Loucy (cell line): ENCODE data around the gene ACP6.

Experiments
- H2AFZ ChIP-seq: fragments of 200-600 bp; sonication (generic); 2 replicates; pipeline ENCODE4 v1.6.0; 2016; ENCODE audit warnings: antibody characterized with exemption, mild to moderate bottlenecking, low read length, moderate library complexity
- H3F3A ChIP-seq: fragments of 200-600 bp; 2 replicates; pipeline ENCODE4 v1.6.0; 2016; ENCODE audit warnings: antibody characterized with exemption, low read depth, mild to moderate bottlenecking
- H3K27me3 ChIP-seq: fragments of 200-600 bp; sonication (generic); 2 replicates; pipeline ENCODE4 v1.6.1; 2014; ENCODE audit warnings: low read length, mild to moderate bottlenecking; ENCODE audit not compliant: insufficient read depth, poor library complexity, severe bottlenecking
- H3K36me3 ChIP-seq: fragments of 200-600 bp; sonication (generic); 2 replicates; pipeline ENCODE4 v1.6.1; 2016; ENCODE audit warnings: low read length; ENCODE audit not compliant: insufficient read depth
- H3K4me1 ChIP-seq: fragments of 200-600 bp; sonication (generic); 2 replicates; pipeline ENCODE4 v1.5.1; 2014; ENCODE audit warnings: low read length, mild to moderate bottlenecking; ENCODE audit not compliant: insufficient read depth, poor library complexity, severe bottlenecking
- H3K4me2 ChIP-seq: fragments of 200-600 bp; sonication (generic); 2 replicates; pipeline ENCODE4 v1.6.0; 2014; ENCODE audit warnings: antibody characterized with exemption, low read length, low read depth, mild to moderate bottlenecking; ENCODE audit not compliant: poor library complexity, severe bottlenecking
- H3K4me3 ChIP-seq: fragments of 200-600 bp; sonication (generic); 2 replicates; pipeline ENCODE4 v1.5.1; 2014; ENCODE audit warnings: low read length, mild to moderate bottlenecking, mixed read lengths; ENCODE audit not compliant: poor library complexity, severe bottlenecking
- H3K79me2 ChIP-seq: fragments of 200-600 bp; sonication (generic); 2 replicates; pipeline ENCODE4 v1.6.1; 2014; ENCODE audit warnings: low read length; ENCODE audit not compliant: insufficient read depth
- H3K9ac ChIP-seq: fragments of 200-600 bp; sonication (generic); 2 replicates; pipeline ENCODE4 v1.6.0; 2014; ENCODE audit warnings: mild to moderate bottlenecking, low read depth, low read length, moderate library complexity; ENCODE audit not compliant: poor library complexity, severe bottlenecking
- H3K9me2 ChIP-seq: fragments of 200-600 bp; sonication (generic); replicated peaks from 2 replicates; pipeline ENCODE4 v1.6.1; 2016; ENCODE audit warnings: low read depth, low read length, mixed read lengths
- H3K9me3 ChIP-seq: fragments of 200-600 bp; sonication (generic); 2 replicates; pipeline ENCODE4 v1.6.1; 2014; ENCODE audit warnings: mild to moderate bottlenecking, antibody characterized with exemption, low read length, low read depth; ENCODE audit not compliant: insufficient read depth
- H4K20me1 ChIP-seq: fragments of 200-600 bp; sonication (generic); 2 replicates; pipeline ENCODE4 v1.6.0; 2014; ENCODE audit warnings: antibody characterized with exemption, low read length, mild to moderate bottlenecking; ENCODE audit not compliant: insufficient read depth, poor library complexity, severe bottlenecking
- EZH2phosphoT487 ChIP-seq: fragments of 200-600 bp; IDR thresholded peaks from 2 replicates; pipeline ENCODE4 v1.6.1; 2018; ENCODE audit warnings: antibody characterized with exemption, mild to moderate bottlenecking, moderate library complexity, borderline replicate concordance
- TF ChIP-seq, protein P1 (sequence below): fragments of 200-600 bp; sonication (generic); conservative IDR thresholded peaks from 2 replicates; pipeline ENCODE4 v1.5.1; 2014; ENCODE audit warnings: mild to moderate bottlenecking, antibody characterized with exemption, low read length

The ACP6 gene

DNA sequence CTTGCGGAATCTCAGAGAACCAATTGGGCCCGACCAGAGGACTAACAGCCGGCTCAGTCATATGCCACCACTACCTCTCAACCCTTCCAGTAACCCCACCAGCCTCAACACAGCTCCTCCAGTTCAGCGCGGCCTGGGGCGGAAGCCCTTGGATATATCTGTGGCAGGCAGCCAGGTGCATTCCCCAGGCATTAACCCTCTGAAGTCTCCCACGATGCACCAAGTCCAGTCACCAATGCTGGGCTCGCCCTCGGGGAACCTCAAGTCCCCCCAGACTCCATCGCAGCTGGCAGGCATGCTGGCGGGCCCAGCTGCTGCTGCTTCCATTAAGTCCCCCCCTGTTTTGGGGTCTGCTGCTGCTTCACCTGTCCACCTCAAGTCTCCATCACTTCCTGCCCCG lies 49.8 kb downstream of the ACP6 start:
- Histone ChIP-seq H3K9me3 (no peaks in the 10 kb centered on the region), H3K9ac (no peak overlapping the region), H3K79me2 (no peaks in the 10 kb centered on the region), H3K4me3 (no peak overlapping the region), H3K9me2 (no peaks in the 10 kb centered on the region), H3K36me3 (peaks cover 62% of the 10 kb centered on the region), H3F3A (peaks cover 4% of the 10 kb centered on the region; the same call in 1 of the 2 replicates), H4K20me1 (no peaks in the 10 kb centered on the region), H3K27me3 (no peaks in the 10 kb centered on the region), H2AFZ (no peak overlapping the region), H3K4me1 (peaks cover 23% of the 10 kb centered on the region), H3K4me2 (no peak overlapping the region)
- TF ChIP-seq EZH2phosphoT487 = no peak
- TF ChIP-seq, protein P1, sequence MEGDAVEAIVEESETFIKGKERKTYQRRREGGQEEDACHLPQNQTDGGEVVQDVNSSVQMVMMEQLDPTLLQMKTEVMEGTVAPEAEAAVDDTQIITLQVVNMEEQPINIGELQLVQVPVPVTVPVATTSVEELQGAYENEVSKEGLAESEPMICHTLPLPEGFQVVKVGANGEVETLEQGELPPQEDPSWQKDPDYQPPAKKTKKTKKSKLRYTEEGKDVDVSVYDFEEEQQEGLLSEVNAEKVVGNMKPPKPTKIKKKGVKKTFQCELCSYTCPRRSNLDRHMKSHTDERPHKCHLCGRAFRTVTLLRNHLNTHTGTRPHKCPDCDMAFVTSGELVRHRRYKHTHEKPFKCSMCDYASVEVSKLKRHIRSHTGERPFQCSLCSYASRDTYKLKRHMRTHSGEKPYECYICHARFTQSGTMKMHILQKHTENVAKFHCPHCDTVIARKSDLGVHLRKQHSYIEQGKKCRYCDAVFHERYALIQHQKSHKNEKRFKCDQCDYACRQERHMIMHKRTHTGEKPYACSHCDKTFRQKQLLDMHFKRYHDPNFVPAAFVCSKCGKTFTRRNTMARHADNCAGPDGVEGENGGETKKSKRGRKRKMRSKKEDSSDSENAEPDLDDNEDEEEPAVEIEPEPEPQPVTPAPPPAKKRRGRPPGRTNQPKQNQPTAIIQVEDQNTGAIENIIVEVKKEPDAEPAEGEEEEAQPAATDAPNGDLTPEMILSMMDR = no peak

DNA sequence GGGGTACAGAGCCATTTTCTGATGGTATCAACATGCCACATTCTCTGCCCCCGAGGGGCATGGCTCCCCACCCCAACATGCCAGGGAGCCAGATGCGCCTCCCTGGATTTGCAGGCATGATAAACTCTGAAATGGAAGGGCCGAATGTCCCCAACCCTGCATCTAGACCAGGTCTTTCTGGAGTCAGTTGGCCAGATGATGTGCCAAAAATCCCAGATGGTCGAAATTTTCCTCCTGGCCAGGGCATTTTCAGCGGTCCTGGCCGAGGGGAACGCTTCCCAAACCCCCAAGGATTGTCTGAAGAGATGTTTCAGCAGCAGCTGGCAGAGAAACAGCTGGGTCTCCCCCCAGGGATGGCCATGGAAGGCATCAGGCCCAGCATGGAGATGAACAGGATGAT lies 50.6 kb downstream of the ACP6 start:
- H3K27me3 ChIP-seq = no peaks in the 10 kb centered on the region
- H3K9ac ChIP-seq = no peak overlapping the region
- peaks cover 23% of the 10 kb centered on the region for H3K4me1 ChIP-seq
- peaks cover 67% of the 10 kb centered on the region for H3K36me3 ChIP-seq
- no peaks in the 10 kb centered on the region for H3K79me2 ChIP-seq
- no peak overlapping the region for H2AFZ ChIP-seq
- no peaks in the 10 kb centered on the region for H3K9me2 ChIP-seq
- TF ChIP-seq EZH2phosphoT487 = no peak
- TF ChIP-seq, protein P1 = no peak
- H3F3A ChIP-seq = peaks cover 4% of the 10 kb centered on the region; the same call in 1 of the 2 replicates
- H3K4me3 ChIP-seq = no peak overlapping the region
- H4K20me1 ChIP-seq = no peaks in the 10 kb centered on the region
- no peak overlapping the region for H3K4me2 ChIP-seq
- no peaks in the 10 kb centered on the region for H3K9me3 ChIP-seq

DNA sequence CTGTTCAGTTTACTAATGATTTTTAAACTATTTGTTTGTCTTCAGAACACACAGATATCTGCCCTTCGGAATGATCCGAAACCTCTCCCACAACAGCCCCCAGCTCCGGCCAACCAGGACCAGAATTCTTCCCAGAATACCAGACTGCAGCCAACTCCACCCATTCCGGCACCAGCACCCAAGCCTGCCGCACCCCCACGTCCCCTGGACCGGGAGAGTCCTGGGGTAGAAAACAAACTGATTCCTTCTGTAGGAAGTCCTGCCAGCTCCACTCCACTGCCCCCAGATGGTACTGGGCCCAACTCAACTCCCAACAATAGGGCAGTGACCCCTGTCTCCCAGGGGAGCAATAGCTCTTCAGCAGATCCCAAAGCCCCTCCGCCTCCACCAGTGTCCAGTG lies 51.6 kb downstream of the ACP6 start:
- no peak for TF ChIP-seq EZH2phosphoT487
- TF ChIP-seq, protein P1 = no peak
- peaks cover 26% of the 10 kb centered on the region for H3K4me1 ChIP-seq
- H3K36me3 ChIP-seq = peaks cover 66% of the 10 kb centered on the region

More for the DNA sequence above, 51.6 kb downstream of the ACP6 start:
- H3K4me2 ChIP-seq = peak overlapping the region; percentile 58
- no peaks in the 10 kb centered on the region for H3K27me3 ChIP-seq
- H3F3A ChIP-seq = peaks cover 4% of the 10 kb centered on the region; the same call in 1 of the 2 replicates
- peak overlapping the region; percentile 3 for H3K4me3 ChIP-seq
- H3K9me3 ChIP-seq = no peaks in the 10 kb centered on the region
- no peaks in the 10 kb centered on the region for H4K20me1 ChIP-seq
- H3K9ac ChIP-seq = peak overlapping the region; percentile 42
- no peak overlapping the region for H2AFZ ChIP-seq
- H3K9me2 ChIP-seq = no peaks in the 10 kb centered on the region
- no peaks in the 10 kb centered on the region for H3K79me2 ChIP-seq
